Ovary (tissue), 9 donors: ENCODE data around the gene NBPF3. TPM values are rescaled to one million over a fixed set of nuclear protein-coding genes. Genes with fewer than 3 reads are reported as not detected.
"Not testable (repeated sequence)": the region's sequence is repeated elsewhere in the genome, so short reads cannot be mapped to it uniquely, and the experiment has no call there.

Source experiments
- DNase-seq, 5 donors: peaks; one replicate each; pipeline ENCODE4 v3.0.0-alpha.2; 2019 to 2020
- H3K27ac ChIP-seq, 2 donors: fragments of 200-600 bp; one replicate each; pipeline versions ENCODE4 v1.5.1 to v1.8.0; 2019 to 2022
- H3K27me3 ChIP-seq: fragments of 200-600 bp; one replicate; pipeline ENCODE4 v1.8.0; 2022
- H3K36me3 ChIP-seq: fragments of 200-600 bp; sonication (generic); one replicate; pipeline ENCODE4 v1.5.1; 2019
- H3K4me1 ChIP-seq: one replicate; pipeline ENCODE4 v1.8.1; 2013; ENCODE audit warnings: mild to moderate bottlenecking, moderate library complexity; ENCODE audit not compliant: insufficient read depth
- H3K4me3 ChIP-seq: fragments of 200-600 bp; sonication (generic); one replicate; pipeline ENCODE4 v1.5.1; 2017
- H3K9me3 ChIP-seq, 2 donors: fragments of 200-600 bp in 1 of 2; sonication (generic) in 1 of 2; one replicate each; pipeline versions ENCODE4 v1.5.1 to v1.8.1; 2013 to 2019; ENCODE audit warnings: mild to moderate bottlenecking in 1 of 2, moderate library complexity in 1 of 2
- EP300 ChIP-seq: sonication (generic); formaldehyde crosslinking; IDR thresholded peaks from one replicate; pipeline ENCODE4 v1.6.1; 2017; ENCODE audit warnings: antibody characterized with exemption
- POLR2A ChIP-seq: fragments of 450-650 bp; IDR thresholded peaks from one replicate; pipeline ENCODE4 v1.6.1; 2017; ENCODE audit warnings: antibody characterized with exemption, mild to moderate bottlenecking, moderate library complexity
- WGBS, 3 donors: extraction: QIAGEN DNeasy Blood & Tissue Kit in 1 of 3; methylation state at CpG; one replicate each; pipeline versions ENCODE4 v1.1.5 to v1.1.7; 2013 to 2017; 5-methylcytosine and 5-hydroxymethylcytosine counted together
- intact Hi-C, 4 donors: fragments of 100-400 bp; cut with DNase I; formaldehyde crosslinking; loops; one replicate each; pipeline versions ENCODE4 v1.11.0 to v1.15.1; 2022 to 2023
- polyA plus RNA-seq, 2 donors: library from polyadenylated mRNA; stranded (reverse); fragments of 200-250 nt in 1 of 2; fragments of 350-450 nt in 1 of 2; fragmentation: Illumina TruSeq in 1 of 2; extraction: RNeasy Lipid Tissue Mini Kit (QIAGEN cat#74804) in 1 of 2; gene quantifications; one replicate each; pipeline ENCODE4 v1.2.3, GENCODE V29; 2013 to 2014
- total RNA-seq, 7 donors: library from RNA; depleted of rRNA in 2 of 7; stranded (reverse); fragments of >200 nt in 2 of 7; fragmentation: NEBNext Ultra II Directional in 3 of 7; extraction: Animal tissue kit (Norgen Biotek cat#: 25700) in 3 of 7; gene quantifications; one replicate each; pipeline versions ENCODE4 v1.1.0 to v1.2.4, GENCODE V29; 2016 to 2023
- TF ChIP-seq, protein P1 (sequence below), 3 donors: fragments of 450-650 bp in 2 of 3; fragments of 200-600 bp in 1 of 3; IDR thresholded peaks; one replicate each; pipeline versions ENCODE4 v1.5.1 to v1.8.0; 2016 to 2022; ENCODE audit warnings: antibody characterized with exemption in 3 of 3, mild to moderate bottlenecking in 1 of 3
- donor health status: DM: no; HTN: no; CAD: no; lungs with moderate emphysema.
- donor health status: DM: no; HTN: no; CAD: no.
- donor health status: Bipolar disorder and iron deficiency.
- donor health status: DM: yes; HTN: yes; CAD: no.
- donor health status: DM: no; HTN: no; CAD: no.
- donor health status: DM: yes; HTN: yes; CAD: no.

The NBPF3 gene
- total and polyA plus RNA-seq, 9 donors = 4.2 to 11.1 (median 8.8) TPM

DNA sequence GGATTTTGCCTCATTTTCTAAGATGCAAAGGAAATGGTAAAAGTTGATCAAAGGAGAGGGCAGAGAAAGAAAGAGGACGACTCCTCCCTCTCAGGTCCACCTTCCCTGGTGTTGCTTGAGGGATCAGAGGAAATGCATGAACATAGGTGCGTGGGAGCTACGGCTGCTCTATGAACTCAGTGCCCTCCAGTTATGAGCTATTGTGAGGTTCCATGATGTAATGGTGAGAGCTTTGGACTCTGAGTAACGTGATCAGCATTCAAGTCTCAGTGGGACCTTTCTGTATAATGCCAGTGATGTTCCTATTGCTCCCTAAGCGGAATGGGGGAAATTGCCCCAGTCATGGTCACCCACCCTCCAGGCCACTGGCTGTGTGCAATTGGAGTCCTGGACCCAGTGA is 25.9 kb upstream of the NBPF3 start:
- DNase-seq = no peak
- TF ChIP-seq, protein P1, sequence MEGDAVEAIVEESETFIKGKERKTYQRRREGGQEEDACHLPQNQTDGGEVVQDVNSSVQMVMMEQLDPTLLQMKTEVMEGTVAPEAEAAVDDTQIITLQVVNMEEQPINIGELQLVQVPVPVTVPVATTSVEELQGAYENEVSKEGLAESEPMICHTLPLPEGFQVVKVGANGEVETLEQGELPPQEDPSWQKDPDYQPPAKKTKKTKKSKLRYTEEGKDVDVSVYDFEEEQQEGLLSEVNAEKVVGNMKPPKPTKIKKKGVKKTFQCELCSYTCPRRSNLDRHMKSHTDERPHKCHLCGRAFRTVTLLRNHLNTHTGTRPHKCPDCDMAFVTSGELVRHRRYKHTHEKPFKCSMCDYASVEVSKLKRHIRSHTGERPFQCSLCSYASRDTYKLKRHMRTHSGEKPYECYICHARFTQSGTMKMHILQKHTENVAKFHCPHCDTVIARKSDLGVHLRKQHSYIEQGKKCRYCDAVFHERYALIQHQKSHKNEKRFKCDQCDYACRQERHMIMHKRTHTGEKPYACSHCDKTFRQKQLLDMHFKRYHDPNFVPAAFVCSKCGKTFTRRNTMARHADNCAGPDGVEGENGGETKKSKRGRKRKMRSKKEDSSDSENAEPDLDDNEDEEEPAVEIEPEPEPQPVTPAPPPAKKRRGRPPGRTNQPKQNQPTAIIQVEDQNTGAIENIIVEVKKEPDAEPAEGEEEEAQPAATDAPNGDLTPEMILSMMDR (IDR thresholded peaks at IDR 0.05) = no peak
- TF ChIP-seq EP300 (no peak), POLR2A (no peak)
- Histone ChIP-seq H3K27ac (no peak overlapping the region), H3K4me1 (no peaks in the 10 kb centered on the region), H3K9me3 (no peaks in the 10 kb centered on the region), H3K36me3 (no peaks in the 10 kb centered on the region), H3K27me3 (no peaks in the 10 kb centered on the region), H3K4me3 (no peak overlapping the region)
- 85 to 92% (median 89%) methylated on average over 5 of the region's 5 CpGs for WGBS, 3 donors
- intact Hi-C loops = no loop called here

DNA sequence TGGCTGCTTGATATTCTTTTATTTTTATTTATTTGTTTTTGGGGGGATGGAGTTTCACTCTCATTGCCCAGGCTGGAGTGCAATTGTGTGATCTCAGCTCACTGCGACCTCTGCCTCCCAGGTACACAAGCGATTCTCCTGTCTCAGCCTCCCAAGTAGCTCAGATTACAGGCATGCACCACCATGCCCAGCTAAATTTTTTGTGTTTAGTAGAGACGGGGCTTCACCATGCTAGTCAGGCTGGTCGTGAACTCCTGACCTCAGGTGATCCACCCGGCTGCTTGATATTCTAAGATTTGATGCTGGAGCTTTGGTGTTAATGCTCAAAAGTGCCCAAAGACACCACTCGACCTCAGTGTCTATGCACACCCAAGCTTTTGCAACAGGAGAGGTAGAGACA is 19.6 kb upstream of the NBPF3 start:
- WGBS, 3 donors = 68 to 78% (median 76%) methylated on average over 6 of the region's 6 CpGs
- intact Hi-C loops = not testable (repeated sequence)

DNA sequence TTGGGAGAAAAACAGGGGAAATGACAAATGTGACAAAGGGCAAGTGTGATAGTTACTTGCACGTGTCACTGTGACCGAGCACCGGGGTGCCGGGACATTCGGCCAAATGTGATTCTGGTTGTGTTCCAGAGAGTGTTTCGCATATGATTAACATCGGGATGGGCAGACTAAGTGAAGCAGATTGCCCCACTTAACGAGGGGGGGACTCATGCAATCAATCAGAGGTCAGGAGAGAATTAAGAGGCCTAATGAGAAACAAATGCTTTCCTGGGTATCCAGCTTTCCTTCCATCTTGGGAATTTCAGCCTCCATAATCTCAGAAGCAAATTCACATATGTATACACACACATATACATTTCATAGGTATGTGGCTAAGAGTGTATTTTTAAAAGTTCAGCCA is 18.6 kb upstream of the NBPF3 start:
- 47 to 49% (median 49%) methylated on average over 8 of the region's 8 CpGs for WGBS, 3 donors
- DNase-seq, H3K4me1 ChIP-seq, H3K27me3 ChIP-seq, intact Hi-C loops, H3K4me3 ChIP-seq, H3K36me3 ChIP-seq, H3K9me3 ChIP-seq, H3K27ac ChIP-seq: not testable (repeated sequence)

More for the DNA sequence above, 19.6 kb upstream of the NBPF3 start:
- not testable (repeated sequence) for H3K4me3 ChIP-seq, H3K36me3 ChIP-seq, H3K27me3 ChIP-seq, DNase-seq, H3K4me1 ChIP-seq, H3K27ac ChIP-seq, H3K9me3 ChIP-seq

DNA sequence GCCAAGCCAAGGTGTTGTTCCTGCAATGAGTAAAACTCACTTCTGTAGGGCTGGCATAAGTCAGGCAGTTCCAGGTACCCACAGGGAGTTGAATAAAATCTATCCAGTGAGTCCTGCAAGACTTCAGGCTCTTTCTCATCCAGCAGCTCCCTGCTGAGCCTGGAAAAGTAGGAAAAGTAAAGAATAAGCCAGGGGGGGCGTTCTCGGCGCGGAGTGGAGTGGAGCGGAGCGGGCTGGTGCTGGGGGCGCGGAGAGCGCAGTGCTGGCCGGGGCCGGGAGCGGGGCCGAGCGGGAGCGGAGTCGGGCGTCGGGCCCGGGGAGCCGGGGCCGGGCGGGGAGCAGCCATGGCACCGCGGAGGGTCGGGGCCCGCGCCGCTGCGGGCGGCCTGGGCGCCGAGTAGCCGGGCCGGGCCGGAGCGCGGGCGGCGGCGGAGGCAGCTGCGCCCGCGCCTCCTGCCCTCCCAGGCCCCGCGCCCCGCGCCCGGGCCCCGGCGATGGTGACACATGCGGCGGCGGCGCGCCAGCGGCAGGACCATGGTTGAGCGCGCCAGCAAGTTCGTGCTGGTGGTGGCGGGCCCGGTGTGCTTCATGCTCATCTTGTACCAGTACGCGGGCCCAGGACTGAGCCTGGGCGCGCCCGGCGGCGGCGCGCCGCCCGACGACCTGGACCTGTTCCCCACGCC is 12.0 kb upstream of the NBPF3 start:
- 1 to 8% (median 3%) methylated on average over 11 to 45 of the region's 74 CpGs for WGBS, 3 donors
- H3K27ac ChIP-seq, H3K9me3 ChIP-seq, H3K4me1 ChIP-seq, H3K36me3 ChIP-seq, H3K4me3 ChIP-seq, H3K27me3 ChIP-seq, intact Hi-C loops, DNase-seq: not testable (repeated sequence)

DNA sequence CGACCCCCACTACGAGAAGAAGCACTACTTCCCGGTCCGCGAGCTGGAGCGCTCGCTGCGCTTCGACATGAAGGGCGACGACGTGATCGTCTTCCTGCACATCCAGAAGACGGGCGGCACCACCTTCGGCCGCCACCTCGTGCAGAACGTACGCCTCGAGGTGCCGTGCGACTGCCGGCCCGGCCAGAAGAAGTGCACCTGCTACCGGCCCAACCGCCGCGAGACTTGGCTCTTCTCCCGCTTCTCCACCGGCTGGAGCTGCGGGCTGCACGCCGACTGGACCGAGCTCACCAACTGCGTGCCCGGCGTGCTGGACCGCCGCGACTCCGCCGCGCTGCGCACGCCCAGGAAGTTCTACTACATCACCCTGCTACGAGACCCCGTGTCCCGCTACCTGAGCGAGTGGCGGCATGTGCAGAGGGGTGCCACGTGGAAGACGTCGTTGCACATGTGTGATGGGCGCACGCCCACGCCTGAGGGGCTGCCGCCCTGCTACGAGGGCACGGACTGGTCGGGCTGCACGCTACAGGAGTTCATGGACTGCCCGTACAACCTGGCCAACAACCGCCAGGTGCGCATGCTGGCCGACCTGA is 11.4 kb upstream of the NBPF3 start:
- intact Hi-C loops = not testable (repeated sequence)
- WGBS, 3 donors = 33 to 43% methylated on average over 20 to 35 of the region's 66 CpGs; no CpG with 5 or more reads in 1 of the 3 donors

DNA sequence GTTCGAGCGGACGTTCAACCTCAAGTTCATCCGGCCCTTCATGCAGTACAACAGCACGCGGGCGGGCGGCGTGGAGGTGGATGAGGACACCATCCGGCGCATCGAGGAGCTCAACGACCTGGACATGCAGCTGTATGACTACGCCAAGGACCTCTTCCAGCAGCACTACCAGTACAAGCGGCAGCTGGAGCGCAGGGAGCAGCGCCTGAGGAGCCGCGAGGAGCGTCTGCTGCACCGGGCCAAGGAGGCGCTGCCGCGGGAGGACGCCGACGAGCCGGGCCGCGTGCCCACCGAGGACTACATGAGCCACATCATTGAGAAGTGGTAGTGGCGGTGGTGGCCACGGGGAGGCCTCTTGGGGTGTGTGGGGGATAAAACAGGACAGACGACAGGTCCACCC is 10.7 kb upstream of the NBPF3 start:
- DNase-seq, intact Hi-C loops, H3K4me3 ChIP-seq, H3K9me3 ChIP-seq, H3K27ac ChIP-seq, H3K4me1 ChIP-seq, H3K27me3 ChIP-seq, H3K36me3 ChIP-seq: not testable (repeated sequence)
- WGBS, 3 donors = 91% methylated on average over 7 to 34 of the region's 34 CpGs

More for the DNA sequence above, 11.4 kb upstream of the NBPF3 start:
- H3K27ac ChIP-seq, H3K9me3 ChIP-seq, H3K4me1 ChIP-seq, DNase-seq, H3K27me3 ChIP-seq, H3K4me3 ChIP-seq, H3K36me3 ChIP-seq: not testable (repeated sequence)

DNA sequence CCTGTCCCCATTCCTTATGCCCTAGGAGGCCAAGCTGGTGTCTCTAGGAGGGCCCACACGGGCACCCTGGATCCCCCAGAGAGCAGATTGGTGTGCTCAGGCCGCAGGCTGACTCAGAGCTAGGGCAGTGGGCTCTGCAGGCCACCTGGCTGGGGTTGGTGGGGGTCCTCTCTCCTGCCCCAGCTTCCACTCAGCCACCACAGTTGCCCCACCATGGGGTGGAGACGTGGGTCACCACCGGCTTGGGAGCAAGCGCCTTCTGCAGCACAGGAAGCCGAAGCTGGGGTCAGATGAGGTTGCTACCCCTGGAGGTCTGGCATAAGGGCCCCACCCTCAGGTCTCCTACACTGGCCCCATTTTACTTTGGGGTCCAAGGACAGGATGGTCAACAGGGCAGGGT is 9.1 kb upstream of the NBPF3 start:
- H3K4me3 ChIP-seq, H3K27ac ChIP-seq, H3K4me1 ChIP-seq, DNase-seq, H3K9me3 ChIP-seq, H3K27me3 ChIP-seq, intact Hi-C loops, H3K36me3 ChIP-seq: not testable (repeated sequence)
- 78 to 94% (median 88%) methylated on average over 1 to 6 of the region's 6 CpGs for WGBS, 3 donors
